Osteoblast (primary cell): Measurements from ENCODE around the gene TSPAN4. TPM values are rescaled to one million over a fixed set of nuclear protein-coding genes. Genes with fewer than 3 reads are reported as not detected.
A peak's percentile ranks its signal among the peaks of the same experiment; 100 is the strongest.

Experiments
- DNase-seq: peaks from one replicate; pipeline ENCODE4 v3.0.0; 2011; ENCODE audit warnings: low spot score, mixed read lengths; ENCODE audit not compliant: insufficient read length; ENCODE audit errors: missing footprints
- H2AFZ ChIP-seq: 2 replicates; pipeline ENCODE4 v1.6.0; 2011; ENCODE audit warnings: mild to moderate bottlenecking, low read length
- H3K27ac ChIP-seq: 2 replicates; pipeline ENCODE4 v1.5.1; 2011; ENCODE audit warnings: mild to moderate bottlenecking, low read depth, low read length, moderate library complexity
- H3K27me3 ChIP-seq: 2 replicates; pipeline ENCODE4 v1.6.0; 2012; ENCODE audit warnings: mild to moderate bottlenecking, control low read depth, inconsistent platforms, low read length, moderate library complexity; ENCODE audit not compliant: insufficient read depth
- H3K36me3 ChIP-seq: 2 replicates; pipeline ENCODE4 v1.5.1; 2011; ENCODE audit warnings: mild to moderate bottlenecking, low read length, control low read depth, moderate library complexity; ENCODE audit not compliant: insufficient read depth
- H3K4me1 ChIP-seq: 2 replicates; pipeline ENCODE4 v1.5.1; 2011; ENCODE audit warnings: mild to moderate bottlenecking, low read length, control low read depth, moderate library complexity; ENCODE audit not compliant: insufficient read depth
- H3K4me2 ChIP-seq: 2 replicates; pipeline ENCODE4 v1.6.0; 2011; ENCODE audit warnings: mild to moderate bottlenecking, low read length; ENCODE audit not compliant: insufficient read depth
- H3K4me3 ChIP-seq: fragments of 200-600 bp; sonication (generic); 3 replicates; pipeline ENCODE4 v1.5.1; 2012; ENCODE audit warnings: mild to moderate bottlenecking, low read length, inconsistent platforms; ENCODE audit not compliant: insufficient read depth
- H3K79me2 ChIP-seq: 2 replicates; pipeline ENCODE4 v1.6.0; 2012; ENCODE audit warnings: mild to moderate bottlenecking, low read length, control low read depth, inconsistent platforms; ENCODE audit not compliant: insufficient read depth
- H3K9me3 ChIP-seq: 2 replicates; pipeline ENCODE4 v1.5.1; 2011; ENCODE audit warnings: low read depth, low read length, control low read depth
- H4K20me1 ChIP-seq: 2 replicates; pipeline ENCODE4 v1.6.0; 2012; ENCODE audit warnings: mild to moderate bottlenecking, low read length, control low read depth; ENCODE audit not compliant: insufficient read depth
- CTCF ChIP-seq: IDR thresholded peaks from 2 replicates; pipeline ENCODE4 v1.5.1; 2011; ENCODE audit warnings: mild to moderate bottlenecking, low read depth, low read length, moderate library complexity; ENCODE audit errors: extremely low read depth
- total RNA-seq: library from RNA; depleted of rRNA; stranded (reverse); fragments of >200 nt; gene quantifications from 2 replicates; pipeline ENCODE4 v1.2.3, GENCODE V29; 2012

Gene TSPAN4
- total RNA-seq, 1 donor = 168 TPM

GRCh38 chr11:815675-816432 lies 26.8 kb upstream of the TSPAN4 start:
- Histone ChIP-seq H3K79me2 (peaks cover 31% of the 10 kb centered on the region), H3K4me3 (no peak overlapping the region), H3K9me3 (no peaks in the 10 kb centered on the region), H3K4me2 (no peak overlapping the region), H4K20me1 (peaks cover 31% of the 10 kb centered on the region), H3K4me1 (peaks cover 27% of the 10 kb centered on the region), H3K27me3 (no peaks in the 10 kb centered on the region), H3K36me3 (peaks cover 30% of the 10 kb centered on the region), H3K27ac (no peak overlapping the region), H2AFZ (no peak overlapping the region)
- TF ChIP-seq CTCF = no peak
- no peak for DNase-seq

- Histone ChIP-seq H4K20me1 (peaks cover 31% of the 10 kb centered on the region), H3K4me2 (no peak overlapping the region), H3K4me3 (no peak overlapping the region), H3K4me1 (peaks cover 27% of the 10 kb centered on the region), H3K27me3 (no peaks in the 10 kb centered on the region), H3K9me3 (no peaks in the 10 kb centered on the region), H3K79me2 (peaks cover 31% of the 10 kb centered on the region), H2AFZ (no peak overlapping the region), H3K27ac (no peak overlapping the region), H3K36me3 (peaks cover 26% of the 10 kb centered on the region)
- TF ChIP-seq CTCF = no peak
- no peak for DNase-seq
Observed at GRCh38 chr11:816433-816779, 26.2 kb upstream of the TSPAN4 start.

- H3K36me3 ChIP-seq = peaks cover 8% of the 10 kb centered on the region
- no peak for TF ChIP-seq CTCF
- H3K4me1 ChIP-seq = peaks cover 28% of the 10 kb centered on the region
- H3K27ac ChIP-seq = peak within 1 kb of the TSS; percentile 81
- H3K27me3 ChIP-seq = no peaks in the 10 kb centered on the region
- peak within 1 kb of the TSS; percentile 88 for H3K4me2 ChIP-seq
- no peak for DNase-seq
- H3K4me3 ChIP-seq = peak within 1 kb of the TSS; percentile 89
- peak within 1 kb of the TSS; percentile 51 for H2AFZ ChIP-seq
- peaks cover 26% of the 10 kb centered on the region for H4K20me1 ChIP-seq
- no peaks in the 10 kb centered on the region for H3K9me3 ChIP-seq
- peaks cover 31% of the 10 kb centered on the region for H3K79me2 ChIP-seq
Observed at GRCh38 chr11:818396-819128, 24.1 kb upstream of the TSPAN4 start, which contains the start of gene PNPLA2. Gene PNPLA2, plus strand, starts transcription at chr11:818914. Its CDS starts 805 bp downstream, at chr11:819719.
